Measurements from ENCODE around the gene NR2F1.

NR2F1 gene

DNA sequence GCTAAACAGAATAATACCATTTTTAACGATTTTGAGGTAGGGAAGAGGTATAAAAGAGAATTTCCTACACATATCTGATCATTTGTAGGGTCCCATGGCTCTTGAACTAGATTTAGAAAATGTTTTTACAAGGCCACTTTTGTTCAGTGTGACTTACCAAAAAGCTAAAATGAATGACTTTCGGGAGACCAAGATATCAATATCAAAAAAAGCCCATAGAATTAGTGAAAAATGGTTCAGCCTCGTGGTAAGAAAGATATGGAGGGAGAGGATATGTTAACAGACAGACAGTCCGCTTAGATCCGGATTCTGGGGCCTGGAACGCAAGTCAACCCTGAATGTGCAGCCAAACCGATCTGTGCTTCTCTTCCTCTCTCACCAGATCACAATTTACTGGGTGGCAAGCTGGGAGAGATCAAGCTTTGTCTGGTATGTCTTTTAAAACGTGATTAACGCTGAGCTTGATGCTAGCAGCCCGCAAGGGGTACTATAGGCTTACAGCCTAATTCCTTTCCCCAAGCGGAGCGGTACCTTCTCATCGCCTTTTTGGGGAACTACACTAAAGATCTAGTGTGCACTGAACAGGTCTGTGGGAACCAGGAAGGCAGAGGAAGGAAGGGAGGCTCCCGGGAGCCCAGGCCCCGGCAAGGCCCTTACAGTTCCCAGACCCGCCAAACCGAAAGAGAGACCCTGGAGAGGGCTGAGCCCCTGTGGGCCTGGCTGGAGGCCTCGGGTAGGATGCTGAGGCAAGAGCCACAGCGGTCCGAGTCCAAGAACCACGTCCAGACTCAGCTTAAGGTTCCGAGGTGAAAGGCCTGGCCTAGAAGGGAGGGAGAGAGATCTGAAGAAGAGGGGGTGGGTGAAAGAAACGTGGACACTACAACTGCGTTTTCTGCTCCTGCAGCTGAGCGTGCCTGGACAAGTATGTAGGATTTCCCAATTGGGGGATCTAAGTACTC is 4.9 kb upstream of the NR2F1 start:
- DNase-seq (ENCODE audit: low spot score) = no peak

DNA sequence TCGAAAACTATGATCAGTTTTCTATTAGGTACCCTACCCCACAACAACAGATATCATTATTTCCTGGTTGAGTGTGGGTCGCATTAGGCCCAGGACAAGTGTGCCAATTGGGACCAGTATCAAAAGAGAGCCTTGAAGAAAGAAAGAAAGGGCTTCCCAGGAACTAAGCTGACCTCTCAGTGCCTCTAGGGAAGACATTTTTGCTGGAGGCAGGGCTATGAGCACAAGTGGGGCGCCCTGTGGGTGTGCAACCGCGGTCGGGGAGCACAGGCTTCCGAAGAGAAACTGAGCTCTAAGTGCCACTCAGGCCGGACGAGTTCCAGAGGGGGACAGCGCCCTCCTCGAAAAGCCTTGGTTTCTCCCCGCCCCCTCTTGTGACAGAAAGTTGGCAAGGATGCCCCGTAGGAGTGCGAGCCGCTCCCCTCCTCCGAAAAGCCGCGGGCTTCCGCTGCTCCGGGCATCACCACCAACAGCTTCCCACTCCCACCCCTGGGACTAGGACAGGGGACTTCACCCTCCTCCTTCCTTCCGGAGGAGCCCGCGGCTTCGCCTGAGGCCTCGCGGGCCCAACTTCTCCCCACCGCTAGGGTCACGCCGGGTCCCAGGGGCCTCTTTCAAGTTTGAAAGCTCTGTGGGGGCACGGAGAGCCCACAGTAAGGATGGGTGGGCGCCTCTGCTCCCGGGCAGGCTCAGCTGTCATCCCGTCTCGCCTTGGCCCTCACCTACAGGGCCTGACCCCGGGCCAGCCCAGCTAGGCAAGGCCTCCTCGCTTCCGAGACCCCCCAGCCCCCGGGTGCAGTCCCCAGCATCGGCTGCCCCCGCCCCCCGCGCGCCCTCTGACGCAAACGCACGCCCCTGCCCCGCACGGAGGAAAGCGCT is 4.0 kb upstream of the NR2F1 start:
- DNase-seq (ENCODE audit: low spot score) = no peak

DNA sequence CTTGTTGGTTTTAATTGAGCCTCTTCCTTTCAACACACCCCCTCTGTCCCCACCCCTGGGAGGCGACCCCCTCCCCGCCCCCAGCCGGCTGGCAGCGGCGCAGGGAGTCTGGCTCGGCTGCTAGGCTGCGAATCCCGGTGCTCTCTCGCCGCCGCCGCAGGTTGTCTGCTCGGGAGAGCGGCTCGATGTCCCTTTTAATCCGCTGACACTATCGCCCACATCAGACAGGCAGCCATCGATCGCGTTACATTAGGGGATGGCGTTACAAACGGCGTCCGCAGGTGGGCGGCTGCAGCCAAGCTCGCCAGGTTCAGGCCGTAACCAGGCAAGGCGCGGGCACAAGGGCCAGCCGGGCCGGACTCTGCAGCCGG is 3.3 kb upstream of the NR2F1 start:
- no peak for DNase-seq (ENCODE audit: low spot score)

- peak; percentile 3 for DNase-seq (ENCODE audit: low spot score)
Measured at GRCh38 chr5:93580063-93580926, 2.7 kb upstream of the NR2F1 start.

- DNase-seq (ENCODE audit: low spot score) = no peak
Measured at GRCh38 chr5:93580927-93581445, 2.0 kb upstream of the NR2F1 start, which contains the start of gene NR2F1-AS1. NR2F1-AS1 (minus strand) TSS chr5:93581219.

DNA sequence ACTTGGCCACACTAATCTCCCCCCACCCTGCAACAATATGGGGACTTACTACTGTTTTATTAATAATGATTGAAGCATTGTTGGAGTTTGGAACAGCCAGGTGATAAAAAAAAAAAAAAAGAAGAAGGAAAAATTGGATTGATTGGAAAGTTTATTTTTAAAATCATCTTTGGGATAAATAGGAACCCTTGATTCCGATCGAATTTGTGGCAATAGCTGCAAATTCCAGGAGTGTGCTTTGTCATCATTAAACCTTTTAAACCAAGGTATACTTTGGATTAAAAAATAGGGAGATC is 907 bp upstream of the NR2F1 start:
- DNase-seq (ENCODE audit: low spot score) = no peak

DNA sequence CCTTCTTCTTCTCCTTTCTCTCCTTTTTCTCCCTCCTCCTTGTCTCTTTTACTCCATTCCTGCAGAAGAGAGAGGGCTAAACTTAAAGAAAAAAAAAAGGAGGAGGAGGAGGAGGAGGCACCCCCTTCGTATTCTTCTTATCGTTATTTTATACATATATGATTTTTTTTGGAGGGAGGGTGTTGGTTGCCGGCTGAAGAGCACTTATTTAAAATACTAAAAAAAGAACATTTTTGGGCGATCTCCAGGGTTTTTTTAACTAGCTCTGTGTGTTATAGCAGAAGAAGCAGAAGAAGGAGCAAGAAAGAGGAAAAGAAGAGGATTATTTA is 381 bp downstream of the NR2F1 start:
- no peak for DNase-seq (ENCODE audit: low spot score)

GRCh38 chr5:93583768-93584595 is 960 bp downstream of the NR2F1 start:
- peak; percentile 59 for DNase-seq (ENCODE audit: low spot score)

DNA sequence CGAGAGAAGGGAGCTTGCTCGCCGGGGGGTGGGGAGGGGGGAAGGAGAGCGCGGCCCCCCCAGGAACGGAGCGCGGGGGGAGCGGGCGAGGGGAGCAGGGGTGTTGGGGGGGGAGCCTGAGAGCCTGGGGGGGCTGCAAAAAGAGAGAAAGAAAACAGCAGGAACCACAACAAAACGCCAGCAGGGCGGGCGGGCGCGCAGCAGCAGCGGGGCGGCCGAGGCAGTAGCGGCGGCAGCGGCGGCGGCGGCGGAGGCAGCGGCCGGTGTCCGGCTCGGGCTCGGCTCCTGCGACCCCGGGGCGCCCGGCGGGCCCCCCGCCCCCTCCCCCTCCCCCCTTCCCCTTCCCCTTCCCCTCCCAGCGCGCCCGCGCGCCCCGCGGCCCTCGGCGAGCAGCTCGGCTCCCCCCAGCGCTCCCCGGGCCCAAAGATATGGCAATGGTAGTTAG is 1.6 kb downstream of the NR2F1 start:
- DNase-seq (ENCODE audit: low spot score) = no peak

GRCh38 chr5:93585041-93585766 is 2.2 kb downstream of the NR2F1 start:
- peak; percentile 52 for DNase-seq (ENCODE audit: low spot score)

DNA sequence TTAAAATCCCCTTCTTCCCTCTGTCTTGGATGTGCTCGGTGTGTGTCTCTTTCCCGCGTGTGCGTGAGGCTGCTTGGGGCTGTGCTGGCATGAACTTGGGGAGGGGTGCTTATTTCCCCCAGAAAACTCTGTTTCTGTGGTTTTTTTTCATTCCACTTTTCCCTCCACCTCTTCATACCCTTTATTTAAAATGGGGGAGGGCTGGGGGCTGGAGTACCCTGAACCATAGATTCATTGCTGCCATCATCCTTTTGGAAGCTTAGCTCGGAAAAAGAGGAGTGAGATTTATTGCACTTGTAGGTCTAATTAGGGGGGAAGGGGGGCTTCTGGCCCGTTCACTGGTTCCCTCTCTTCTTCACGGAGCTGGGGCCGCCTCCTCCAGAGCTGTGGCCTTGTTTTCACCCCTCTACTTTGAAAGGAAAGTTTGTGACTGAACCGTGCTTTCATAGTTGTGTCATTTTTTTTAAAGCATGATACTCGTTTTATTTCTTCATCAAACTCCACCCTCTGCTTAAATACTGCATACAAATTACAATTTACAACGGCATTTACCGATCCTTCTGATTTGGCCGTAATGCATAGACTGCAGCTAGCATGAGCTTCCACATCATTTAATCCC is 2.9 kb downstream of the NR2F1 start:
- no peak for DNase-seq (ENCODE audit: low spot score)

- DNase-seq (ENCODE audit: low spot score) = no peak
Measured at GRCh38 chr5:93586736-93587596, 3.9 kb downstream of the NR2F1 start.

DNA sequence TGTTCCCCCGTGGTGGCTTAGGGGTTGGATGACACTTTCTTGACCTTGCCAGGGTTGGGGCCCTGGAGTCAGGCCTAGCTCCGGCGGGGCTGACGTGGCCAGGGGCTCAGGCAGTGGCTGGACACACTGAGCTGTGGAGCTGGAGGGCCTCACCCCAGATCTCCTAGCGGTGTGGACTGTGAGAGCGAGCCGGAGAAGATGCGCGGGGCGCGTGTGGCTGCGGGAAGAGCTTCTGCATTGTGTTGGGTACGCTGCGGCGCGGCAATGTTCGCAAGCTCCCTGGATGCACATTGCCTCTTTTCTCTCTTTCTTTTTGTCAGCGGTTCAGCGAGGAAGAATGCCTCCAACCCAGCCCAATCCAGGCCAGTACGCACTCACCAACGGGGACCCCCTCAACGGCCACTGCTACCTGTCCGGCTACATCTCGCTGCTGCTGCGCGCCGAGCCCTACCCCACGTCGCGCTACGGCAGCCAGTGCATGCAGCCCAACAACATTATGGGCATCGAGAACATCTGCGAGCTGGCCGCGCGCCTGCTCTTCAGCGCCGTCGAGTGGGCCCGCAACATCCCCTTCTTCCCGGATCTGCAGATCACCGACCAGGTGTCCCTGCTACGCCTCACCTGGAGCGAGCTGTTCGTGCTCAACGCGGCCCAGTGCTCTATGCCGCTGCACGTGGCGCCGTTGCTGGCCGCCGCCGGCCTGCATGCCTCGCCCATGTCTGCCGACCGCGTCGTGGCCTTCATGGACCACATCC is 4.8 kb downstream of the NR2F1 start:
- no peak for DNase-seq (ENCODE audit: low spot score)

DNA sequence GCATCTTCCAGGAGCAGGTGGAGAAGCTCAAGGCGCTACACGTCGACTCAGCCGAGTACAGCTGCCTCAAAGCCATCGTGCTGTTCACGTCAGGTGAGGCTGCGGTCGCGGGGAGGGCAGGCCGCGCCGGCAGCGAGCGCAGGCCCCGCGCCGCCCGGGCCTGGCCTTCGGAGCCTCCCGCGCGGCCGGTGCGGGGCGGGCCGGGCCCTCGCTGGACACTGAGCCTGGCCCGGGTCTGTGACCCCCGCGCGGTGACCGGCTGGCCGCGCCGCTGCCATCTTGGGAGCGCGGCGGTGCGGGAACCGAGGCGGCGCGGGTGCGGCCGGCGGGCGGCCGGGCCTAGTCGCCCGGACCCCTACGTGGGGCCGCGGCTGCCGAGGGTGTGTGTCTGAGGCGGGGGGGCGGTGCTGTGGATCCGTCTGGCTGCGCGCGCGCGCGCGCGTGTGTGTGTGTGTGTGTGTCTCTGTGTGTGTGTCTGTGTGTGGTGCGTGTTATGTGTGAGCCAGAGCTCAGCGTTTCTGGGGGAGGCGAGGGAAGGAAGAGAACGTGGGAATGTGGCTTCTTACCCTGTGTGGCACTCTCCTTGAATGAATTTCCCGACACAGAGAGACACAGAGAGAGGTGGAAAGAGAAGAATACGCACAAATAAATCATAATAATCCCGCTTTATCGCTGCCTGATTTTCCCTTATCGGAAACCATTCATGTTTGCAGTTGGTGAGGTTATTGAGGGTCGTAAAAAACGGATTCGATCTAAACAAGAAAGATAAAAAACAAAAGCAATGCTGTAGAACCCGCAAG is 5.5 kb downstream of the NR2F1 start:
- no peak for DNase-seq (ENCODE audit: low spot score)

GRCh38 chr5:93589152-93589828 is 6.3 kb downstream of the NR2F1 start:
- DNase-seq (ENCODE audit: low spot score) = no peak

DNA sequence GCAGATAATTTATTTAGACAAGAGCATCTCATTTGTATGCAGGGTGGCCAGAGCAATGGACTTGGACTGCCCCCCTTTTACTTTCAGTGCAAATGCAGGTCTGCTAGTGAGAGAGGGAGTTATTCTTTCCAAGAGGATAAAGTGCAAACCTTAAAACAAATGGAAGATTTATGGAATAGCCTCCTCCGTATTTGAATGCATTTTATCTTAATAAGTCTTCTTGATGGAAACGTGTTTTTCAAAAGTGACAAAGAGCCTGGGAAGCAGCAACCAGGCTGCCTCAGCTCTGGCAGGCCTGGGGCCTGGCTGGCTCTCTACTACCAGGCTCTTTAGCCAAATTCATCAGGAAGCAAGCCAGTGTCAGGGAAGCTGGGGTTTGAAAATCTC is 6.8 kb downstream of the NR2F1 start:
- no peak for DNase-seq (ENCODE audit: low spot score)

DNA sequence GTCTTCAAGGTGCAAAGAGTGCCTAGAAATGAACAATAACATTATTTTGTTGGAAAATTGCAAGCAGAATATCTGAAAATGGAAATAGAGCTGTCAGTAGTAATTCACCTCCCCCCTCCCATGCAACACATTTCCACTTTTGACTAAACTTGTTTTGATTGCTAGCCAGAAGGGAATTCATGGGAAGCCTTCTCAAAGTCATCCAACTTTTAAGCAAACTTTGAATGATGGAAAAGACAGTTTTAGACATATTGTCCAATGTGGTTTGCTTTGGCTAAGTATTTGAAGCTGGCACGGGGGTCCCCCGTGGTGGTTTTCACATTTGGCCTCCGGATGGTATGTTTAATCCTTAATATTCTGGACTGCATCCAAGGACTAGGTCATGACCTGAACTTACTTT is 7.5 kb downstream of the NR2F1 start:
- no peak for DNase-seq (ENCODE audit: low spot score)

Data from LoVo (cell line).